NCI-H1436 (cell line): ENCODE data around the gene COL5A1.

Source experiments
- DNase-seq: peaks from one replicate; lab custom pipeline; 2025; lab: John Stamatoyannopoulos, UW

Gene COL5A1

DNA sequence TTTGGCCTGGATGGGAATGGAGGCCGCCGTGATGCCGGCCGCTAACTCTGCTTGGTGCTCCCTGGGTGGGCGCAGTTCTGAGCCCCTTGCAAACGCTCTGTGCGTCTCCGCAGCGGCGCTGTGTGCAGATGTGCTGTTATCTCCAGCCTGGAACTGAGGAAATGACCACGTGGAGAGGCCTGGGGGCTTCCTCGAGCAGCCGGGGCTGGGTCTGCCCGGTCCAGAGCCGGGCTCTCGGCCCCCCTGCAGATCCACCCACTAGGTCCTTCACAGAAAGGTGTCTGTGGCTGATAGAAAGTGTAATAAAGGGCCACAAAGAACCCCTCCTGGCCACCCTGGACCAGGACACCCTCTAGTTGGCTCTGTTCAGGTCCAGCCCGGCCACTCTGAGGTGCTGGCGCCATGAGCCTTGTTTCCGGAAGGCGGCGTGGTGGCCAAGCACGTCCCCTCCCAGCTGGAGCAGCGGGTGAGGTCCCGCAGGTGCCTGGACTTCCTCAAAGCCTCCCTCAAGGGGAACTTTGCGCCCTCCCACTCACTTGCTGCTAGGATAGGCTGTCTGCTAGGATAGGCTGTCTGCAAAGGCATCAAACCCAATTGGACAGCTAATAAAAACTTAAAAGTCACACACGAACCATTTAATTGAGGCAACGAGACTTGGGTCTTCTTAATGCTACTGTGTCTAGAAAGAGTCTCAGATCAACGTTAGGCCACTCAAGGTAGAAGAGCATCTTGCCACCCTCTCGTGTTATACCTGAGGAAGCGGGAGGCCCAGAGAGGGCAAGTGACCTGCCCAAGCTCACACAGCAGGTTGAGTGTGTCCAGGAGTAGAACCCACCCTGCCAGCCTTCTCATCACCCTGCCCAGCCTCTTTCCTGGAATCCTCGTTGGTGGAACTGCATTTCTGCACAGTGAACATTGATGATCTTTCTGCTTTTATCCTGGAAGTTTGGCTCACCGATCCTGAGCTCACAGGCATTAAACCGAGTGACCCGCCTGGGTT lies 129.7 kb downstream of the COL5A1 start:
- no peak for DNase-seq

DNA sequence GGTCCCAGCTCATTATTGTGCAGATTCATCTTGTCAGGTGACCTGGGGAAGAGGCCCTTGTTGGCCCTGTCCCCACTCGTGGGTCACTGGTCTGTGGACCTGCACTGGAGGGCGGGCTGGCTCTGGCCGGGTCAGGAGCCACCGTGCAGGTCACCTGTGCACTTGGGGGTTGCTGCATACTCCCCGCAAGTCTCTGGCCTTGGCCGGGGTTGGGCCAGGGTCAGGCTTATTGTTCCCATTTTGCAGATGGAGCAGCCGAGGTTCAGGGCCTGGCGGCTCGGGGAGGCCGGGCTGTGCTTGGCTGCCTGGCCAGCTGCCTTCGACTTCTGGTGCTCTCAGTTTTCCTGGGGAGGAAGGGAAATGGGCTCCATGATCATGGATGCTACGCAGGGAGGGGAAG lies 130.7 kb downstream of the COL5A1 start:
- DNase-seq: no peak

DNA sequence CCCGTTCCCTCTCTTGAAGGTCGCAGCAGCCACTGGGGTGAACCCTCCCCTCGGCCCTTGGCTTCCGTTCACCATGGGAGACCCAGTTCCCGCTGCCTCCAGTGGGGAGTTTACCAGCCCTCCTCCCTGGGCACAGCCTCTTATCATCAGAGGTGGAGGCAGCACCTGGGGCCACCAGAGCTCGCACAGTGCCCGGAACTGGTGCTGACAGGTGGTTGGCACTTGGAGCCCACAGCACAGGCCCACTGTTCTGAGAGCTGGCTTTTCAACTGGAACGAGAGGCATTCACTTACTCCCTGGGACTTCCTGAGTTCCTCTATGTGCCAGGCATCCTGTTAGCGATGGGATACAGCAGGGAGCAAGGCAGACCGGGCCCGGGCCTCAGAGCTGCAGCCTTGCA lies 132.2 kb downstream of the COL5A1 start:
- DNase-seq: no peak

DNA sequence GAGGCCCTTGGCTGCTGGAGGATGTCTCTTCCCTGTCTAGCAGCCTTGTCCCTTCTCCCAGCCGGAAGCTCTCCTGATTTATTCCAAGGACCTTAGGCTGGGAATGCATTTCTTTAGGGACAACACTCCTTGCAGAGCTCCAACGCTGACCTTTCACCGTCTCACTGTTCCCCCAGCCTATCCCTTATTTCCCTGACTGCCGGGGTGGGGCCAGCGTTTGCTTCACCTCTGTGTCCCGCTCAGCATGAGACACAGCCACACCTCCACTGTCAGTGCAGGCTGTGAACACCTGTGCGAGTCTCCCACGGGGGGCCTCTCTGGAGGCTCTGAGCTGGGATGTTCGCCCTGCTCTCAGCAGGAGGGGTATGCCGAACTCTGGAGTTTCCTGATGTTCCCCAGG lies 132.8 kb downstream of the COL5A1 start:
- DNase-seq: no peak

DNA sequence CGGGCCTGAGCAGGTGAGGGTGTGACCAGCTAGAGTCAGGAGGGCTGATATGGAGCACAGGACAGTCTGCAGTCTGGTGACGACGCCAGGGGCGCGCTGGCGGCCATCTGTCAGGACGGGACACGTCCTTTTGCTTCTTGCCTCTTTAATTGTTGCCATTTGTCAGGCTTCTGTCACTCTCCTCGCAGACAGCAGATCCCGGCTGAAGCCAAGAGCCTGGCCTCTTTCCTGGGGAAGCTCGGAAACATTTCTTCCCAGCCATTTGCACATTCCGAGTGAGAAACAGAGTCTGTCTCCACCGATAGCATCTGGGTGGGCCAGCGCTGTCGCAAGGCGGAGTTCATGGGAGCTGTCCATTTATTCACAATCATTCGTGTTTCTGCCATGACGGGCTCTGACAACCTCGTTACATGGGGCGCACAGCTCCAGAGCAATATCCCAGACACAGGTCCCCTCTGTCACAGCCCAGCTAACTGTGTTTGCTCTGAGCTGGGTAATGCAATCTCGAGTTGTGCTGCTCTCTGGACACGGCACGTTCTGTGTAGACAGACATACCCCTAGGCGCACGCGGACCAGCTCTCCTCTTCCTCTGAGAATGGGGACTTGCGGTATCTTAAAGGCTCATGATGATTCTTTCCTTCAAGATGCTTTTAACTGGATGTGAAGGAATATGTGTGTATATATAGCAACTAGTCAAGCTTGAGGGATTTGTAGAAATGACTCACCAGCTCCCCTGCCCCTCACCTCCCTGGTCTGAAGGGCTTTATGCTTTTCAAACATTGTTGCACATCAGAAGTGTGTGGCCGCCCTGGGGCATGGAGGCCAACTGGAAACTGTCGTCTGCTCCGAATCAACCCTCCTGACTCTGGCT lies 133.7 kb downstream of the COL5A1 start:
- no peak for DNase-seq

DNA sequence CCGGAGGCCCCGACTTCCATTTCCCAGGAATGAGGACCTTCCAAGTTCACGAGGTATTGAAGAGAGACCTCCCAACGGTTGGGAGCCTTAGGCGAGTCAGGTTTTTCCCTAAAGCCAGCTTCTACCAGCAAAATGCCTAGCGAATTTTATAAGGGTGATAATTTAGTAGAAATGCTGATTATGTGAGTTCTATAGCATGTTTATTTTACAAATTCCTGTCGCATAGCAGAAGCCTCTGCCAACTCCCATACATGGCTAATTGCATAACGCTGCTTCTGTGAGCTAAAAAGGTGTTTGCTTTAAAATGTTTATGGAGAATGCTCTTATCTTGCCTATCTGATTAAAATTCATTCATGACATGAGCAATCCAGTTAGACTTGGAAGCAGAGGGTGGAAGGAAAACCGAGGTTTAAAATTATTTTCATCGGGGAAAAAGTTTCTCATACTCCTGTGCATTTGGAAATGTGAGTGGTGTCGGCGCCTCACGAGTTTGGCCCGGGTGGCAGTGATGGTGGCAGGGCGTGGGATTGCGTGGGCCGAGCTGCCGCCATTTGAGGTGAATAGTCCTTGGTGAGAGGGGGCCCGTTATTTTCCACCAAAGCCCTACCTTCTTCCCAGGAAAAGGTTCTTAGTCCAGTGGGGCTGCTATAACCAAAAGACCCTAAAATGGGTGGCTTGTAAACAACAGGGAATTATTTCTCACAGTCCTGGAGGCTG lies 134.6 kb downstream of the COL5A1 start:
- no peak for DNase-seq

DNA sequence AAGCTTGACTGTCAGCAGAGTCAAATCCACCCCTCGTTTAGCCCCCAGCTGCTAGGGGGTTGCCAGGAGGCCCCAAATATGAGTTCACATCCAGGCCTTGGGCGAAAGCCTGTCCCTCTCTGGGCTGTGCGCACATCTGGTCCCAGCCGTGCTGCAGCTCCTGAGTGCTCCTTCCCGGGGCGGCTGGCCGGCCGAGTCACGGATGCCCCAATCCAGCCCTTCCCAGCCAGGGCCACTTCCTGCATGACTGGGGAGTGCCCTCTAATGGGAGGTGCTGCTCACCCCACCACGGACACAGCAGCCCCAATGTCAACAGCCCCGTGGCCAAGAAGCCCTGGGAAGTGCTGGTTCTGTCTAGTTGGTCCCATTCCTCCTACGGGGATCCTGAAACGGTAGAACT lies 135.6 kb downstream of the COL5A1 start:
- no peak for DNase-seq

DNA sequence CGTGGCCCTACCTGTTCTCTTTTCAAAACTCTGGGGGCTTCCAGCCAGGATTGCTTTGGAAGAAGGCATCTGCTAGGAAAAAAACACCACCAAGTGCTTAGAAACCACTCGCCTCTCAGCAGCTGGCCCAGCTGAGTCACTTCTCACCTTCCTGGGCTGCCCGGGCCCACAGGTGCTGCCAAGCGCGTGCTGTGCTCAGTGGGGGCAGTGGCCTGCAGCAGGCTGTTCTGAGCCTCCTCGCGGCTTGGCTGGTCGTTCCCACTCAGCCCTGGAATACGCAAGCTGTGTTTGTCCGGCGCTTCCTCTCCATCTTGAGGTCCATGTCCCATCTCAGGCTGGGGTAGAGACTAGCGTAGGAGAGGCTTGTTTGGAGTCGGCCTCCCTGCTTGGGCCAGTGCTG lies 136.6 kb downstream of the COL5A1 start:
- DNase-seq: no peak

DNA sequence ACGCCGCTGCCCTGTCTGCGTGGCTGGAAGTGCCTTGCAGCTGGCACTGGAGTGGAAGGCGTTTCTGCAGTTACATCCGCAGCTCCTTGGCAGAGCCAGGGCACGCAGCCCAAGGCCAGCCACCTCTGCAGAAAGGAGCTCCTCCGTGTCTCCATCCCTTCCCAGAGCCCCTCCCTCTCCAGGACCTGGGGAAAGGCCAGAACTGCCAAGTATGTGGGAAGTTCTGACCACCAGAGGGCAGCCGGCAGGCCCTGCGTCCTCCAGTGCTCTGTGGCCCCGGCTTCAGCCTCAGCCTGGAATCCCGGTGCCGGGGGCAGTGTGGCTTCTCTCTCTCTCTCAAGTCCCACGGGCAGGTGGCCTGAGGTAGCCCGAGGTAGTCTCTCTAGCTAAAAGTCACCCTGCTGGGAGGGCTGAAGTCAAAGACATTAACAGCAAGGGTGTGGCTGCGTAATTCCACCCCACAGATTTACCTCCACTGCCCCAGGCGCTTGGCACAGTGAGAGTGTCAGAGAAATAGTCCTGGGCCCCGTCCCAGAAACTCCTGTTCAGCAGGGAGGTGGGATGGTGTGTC lies 137.3 kb downstream of the COL5A1 start:
- DNase-seq: no peak

DNA sequence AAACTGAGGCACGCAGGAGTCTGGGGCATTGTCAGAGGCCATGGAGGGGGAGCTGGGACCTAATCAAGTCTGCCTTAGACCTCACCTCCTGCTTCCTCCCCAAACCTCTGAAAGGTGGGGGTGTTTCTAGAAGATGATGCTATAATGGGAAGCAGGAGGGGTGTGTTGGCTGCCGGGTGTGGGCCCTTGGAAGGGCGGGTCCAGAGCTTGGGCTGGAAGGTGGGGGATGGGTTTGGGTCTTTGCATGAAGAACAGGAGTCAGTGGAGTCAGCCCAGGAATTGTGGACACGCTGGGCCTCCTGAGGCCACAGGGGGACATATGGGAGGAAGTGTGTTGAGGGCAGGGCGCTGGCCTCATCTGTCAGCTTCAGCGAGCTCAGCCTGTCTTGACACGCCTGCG lies 138.0 kb downstream of the COL5A1 start:
- DNase-seq: no peak

DNA sequence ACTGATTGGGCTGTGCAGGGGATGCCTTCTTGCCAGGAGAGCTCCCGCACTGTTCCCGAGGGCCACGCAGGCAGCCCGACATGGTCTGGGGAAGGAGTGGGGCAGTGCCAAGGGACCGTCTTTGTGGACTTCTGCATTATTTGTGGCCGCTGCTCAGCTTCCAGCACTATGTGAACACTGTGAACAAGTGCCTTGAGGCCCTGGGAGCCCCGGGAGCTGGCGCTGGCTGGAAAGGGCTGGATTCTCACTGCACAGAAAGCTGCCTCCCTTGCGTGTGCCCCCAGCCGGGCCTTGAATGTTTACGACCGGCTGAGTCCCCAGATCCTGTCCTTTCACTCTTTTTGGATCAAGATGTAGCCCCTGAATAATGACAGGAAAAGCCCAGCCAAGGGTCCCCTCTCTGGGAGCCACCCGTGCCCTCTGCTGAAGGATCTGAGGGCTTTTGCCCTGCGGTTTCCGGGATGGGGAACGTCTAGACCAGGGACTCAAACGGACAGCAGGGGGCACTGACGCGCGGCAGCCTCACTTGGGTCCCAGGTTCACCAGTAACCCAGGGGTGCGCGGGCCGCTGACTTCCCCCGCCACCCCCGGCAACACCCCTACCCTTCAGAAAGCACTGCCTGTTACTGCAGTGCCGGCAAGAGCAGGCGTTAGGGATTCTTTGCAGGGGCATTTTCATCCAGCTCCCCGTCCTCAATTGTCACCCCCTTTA lies 140.1 kb downstream of the COL5A1 start:
- no peak for DNase-seq

DNA sequence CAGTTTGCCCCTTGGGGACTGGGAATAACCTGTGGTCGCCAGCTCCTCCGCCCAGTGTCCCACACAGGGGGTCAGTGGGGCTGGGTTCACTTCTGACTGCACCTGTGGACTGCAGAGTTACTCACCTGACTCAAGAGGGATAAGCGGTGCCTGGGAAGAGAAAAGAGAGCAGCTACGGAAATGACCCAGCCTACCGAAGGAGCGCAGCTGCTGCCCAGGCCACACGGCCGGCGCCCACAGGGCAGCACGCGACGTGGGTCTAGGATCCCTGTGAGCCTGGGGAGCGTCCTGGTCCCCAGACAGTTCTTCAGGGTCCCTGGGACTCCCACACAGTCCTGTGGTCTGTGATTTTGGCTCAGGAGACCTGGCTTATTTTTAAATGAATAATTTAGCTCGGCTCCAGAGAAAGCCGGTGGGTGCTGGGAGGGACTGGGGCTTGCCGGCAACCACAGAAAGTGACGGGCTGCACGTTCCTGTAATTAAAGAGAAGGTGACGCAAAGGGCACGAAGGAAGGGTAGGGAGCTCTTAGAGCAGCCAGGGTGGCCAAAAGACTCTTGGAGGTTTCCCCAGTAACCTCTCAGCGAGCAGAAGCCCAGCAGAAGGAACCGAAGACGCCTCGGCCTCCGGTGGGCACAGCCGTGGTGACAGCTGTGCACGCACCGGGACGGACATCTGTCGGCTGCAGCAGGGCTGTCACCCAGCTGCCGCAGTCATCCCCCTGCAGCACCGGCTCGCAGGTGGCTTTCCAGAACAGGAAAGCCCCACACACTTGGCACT lies 141.5 kb downstream of the COL5A1 start:
- no peak for DNase-seq

DNA sequence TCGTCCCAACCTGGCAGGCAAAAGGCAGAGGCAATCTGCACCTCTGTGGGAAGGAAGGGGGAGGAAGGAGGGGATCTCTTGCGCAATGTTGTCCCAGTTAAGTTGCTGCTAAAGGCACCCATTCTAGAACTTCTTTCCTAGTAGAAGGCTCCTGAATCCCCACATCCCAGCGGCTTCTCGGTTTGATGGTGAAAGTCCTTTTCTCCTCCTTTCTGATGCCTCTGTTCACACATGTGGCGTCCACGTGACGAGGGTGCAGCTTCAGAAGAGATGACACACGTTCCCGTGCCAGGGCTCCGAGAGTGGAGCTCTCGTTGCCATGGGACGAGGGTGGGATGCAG lies 142.1 kb downstream of the COL5A1 start:
- DNase-seq: no peak

DNA sequence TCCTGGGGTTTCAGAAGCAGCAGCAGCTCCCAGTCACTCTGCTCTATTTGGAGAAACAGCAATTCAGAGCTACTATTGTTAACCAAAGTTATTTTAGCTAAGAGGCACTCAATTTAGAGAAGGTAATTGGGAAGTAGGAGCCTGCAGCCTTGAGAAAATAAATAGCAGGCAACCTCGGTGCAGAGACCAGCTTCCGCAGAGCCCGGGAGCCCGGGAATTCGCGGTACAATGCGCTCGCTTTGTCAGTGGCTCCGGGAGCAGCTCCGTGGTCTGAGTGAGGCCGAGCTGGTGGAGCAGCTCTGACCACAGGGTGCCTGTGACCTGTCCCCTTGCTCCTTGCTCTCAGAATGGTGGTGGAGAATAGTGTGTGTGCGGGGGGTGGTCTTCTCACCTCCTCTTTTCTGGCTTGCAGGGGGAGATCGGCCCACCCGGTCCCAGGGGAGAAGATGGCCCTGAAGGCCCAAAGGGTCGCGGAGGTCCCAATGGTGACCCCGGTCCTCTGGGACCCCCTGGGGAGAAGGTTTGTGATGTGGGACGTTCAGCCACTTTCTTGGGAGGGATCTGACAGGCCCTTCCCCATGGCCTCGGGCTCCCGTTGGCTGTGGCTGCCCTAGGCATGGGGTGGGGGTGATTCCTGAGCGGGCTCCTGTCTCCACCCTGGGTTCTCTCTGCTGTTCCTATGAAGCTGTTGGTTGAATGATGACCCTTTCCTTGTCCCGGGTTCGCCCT lies 143.1 kb downstream of the COL5A1 start:
- no peak for DNase-seq

DNA sequence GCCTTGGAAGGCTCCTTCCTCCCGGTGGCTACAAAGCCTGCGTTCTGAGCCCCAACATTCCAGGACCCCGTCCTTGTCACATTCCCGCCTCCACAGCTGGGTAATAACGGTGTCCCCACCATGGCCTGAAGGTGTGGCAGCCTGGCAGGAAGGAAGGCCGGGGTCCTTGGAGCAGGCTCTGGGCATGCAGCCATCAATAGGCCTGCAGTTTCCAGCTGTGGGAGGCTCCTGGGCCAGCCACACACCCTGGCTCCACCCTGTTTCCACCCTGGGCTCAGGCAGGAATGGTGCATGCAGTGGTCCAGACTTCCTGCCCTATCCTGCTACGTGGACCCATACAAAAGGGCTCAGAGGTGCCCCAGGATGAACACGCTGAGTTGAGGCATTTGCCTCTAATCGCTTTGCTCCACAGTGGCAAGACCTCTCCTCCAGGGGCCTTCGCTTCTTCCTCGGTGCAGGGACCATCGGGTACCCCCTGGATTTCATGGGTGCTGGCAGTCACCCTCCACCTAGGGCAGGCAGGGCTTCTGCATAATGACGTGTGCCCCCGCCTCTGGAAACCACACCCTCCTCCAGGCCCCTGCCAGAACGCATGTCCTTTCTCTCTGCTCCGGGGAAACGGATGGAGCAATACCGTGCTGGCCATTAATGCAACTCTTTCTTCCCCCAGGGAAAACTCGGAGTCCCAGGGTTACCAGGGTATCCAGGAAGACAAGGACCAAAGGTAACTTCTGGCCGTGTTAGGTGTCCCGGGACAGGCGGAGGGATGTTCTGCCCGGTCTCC lies 143.9 kb downstream of the COL5A1 start:
- DNase-seq: no peak

DNA sequence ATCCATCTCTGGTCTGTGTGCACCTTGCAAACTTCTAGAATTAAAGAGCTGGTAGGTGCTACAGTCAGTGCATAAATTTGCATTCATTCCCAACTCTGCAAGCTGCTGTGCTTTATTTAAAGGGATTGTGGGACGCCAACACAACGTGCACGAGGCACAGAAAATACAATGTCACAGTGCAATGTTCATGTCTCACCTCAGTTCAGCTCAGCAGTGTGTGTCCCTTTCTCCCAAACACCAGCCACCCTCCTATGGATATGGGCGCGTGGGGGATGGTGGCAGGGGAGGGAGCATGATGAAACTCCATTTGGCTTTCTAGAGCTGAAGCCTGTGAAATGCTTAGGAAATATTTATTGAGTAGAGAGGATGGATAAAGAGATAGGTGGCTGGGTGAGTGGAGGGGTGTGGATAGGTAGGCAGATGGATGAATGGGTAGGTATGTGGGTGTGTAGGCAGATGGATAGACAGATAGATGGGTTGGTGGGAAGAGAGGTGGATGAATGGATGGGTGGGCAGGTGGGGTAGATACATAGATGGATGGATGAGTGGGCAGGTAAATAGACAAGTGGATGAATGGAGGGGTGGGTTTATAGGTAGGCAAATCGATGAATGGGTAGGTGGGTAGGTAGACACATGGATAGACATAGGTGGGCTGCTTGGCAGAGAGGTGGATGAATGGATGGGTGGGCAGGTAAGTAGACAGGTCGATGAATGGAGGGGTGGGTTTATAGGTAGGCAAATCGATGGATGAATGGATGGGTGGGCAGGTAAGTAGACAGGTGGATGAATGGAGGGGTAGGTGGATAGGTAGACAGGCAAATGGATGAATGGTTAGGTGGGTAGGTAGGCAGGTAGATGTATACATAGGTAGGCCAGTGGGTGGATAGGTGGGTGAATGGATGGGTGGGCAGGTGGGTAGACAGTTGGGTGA lies 146.3 kb downstream of the COL5A1 start:
- DNase-seq: no peak

DNA sequence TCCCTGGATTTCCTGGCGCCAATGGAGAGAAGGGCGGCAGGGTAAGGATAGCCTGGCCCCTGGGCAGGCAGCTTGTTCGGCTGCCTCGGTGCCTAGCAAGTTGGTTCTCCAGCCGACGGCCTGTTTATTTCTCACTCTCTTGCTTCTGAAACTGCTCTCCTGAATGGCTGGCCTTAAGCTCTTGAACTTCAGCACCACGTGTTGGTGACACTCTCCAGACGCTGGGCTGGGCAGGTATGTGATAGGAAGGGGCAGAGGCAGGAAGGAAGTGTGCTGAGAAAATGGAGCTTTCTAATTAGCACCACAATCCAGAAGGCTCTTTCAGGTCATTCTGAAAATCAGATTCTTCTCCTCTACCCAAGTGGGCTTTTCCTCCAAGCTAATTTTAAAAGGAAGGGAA lies 147.6 kb downstream of the COL5A1 start:
- no peak for DNase-seq

DNA sequence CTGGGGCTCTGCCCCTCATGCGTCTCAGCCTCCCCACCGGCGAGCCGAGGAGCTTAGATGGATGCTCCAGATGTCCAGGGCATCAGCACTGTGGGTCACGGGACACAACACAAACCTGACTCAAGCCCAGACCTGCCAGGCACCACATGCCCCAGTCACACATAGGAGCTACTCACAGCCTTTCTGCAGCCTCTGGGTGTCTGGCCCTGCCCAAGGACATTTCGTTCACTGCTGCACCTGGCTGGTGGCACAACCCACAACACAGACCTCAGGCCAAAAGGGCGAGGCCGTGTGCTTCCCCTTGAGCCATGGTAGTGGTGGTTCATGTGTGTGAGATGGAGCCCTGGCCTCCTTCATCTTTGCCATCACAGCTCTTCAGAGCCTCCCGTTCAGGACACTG lies 149.4 kb downstream of the COL5A1 start:
- no peak for DNase-seq
